Measurements from ENCODE around the gene GPC4.

The GPC4 gene

GRCh38 chrX:133373386-133374079, 41.8 kb downstream of the GPC4 start:
- DNase-seq (ENCODE audit: low read depth), result no peak
- no peak overlapping the region for H3K4me3 ChIP-seq (ENCODE audit: low read depth, low read length)
- TF ChIP-seq CTCF (conservative IDR thresholded peaks at IDR 0.05; ENCODE audit: low read depth, low read length), result no peak

- DNase-seq (ENCODE audit: low read depth), result no peak
- TF ChIP-seq CTCF (conservative IDR thresholded peaks at IDR 0.05; ENCODE audit: low read depth, low read length), result no peak
- H3K4me3 ChIP-seq (ENCODE audit: low read depth, low read length), result no peak overlapping the region
These were observed 44.5 kb downstream of the GPC4 start for GRCh38 chrX:133370696-133371275.

- H3K4me3 ChIP-seq (ENCODE audit: low read depth, low read length), result no peak overlapping the region
- no peak for DNase-seq (ENCODE audit: low read depth)
- TF ChIP-seq CTCF (conservative IDR thresholded peaks at IDR 0.05; ENCODE audit: low read depth, low read length), result no peak
These were observed 46.2 kb downstream of the GPC4 start for GRCh38 chrX:133369065-133369464.

- TF ChIP-seq CTCF (conservative IDR thresholded peaks at IDR 0.05; ENCODE audit: low read depth, low read length), result no peak
- no peak for DNase-seq (ENCODE audit: low read depth)
- H3K4me3 ChIP-seq (ENCODE audit: low read depth, low read length), result no peak overlapping the region
These were observed 48.6 kb downstream of the GPC4 start for GRCh38 chrX:133366735-133367134.

GRCh38 chrX:133365871-133366611, 49.2 kb downstream of the GPC4 start:
- DNase-seq (ENCODE audit: low read depth), result peak; percentile 34
- TF ChIP-seq CTCF (conservative IDR thresholded peaks at IDR 0.05; ENCODE audit: low read depth, low read length), result no peak
- no peak overlapping the region for H3K4me3 ChIP-seq (ENCODE audit: low read depth, low read length)

- no peak for DNase-seq (ENCODE audit: low read depth)
- no peak overlapping the region for H3K4me3 ChIP-seq (ENCODE audit: low read depth, low read length)
- no peak for TF ChIP-seq CTCF (conservative IDR thresholded peaks at IDR 0.05; ENCODE audit: low read depth, low read length)
These were observed 50.4 kb downstream of the GPC4 start for GRCh38 chrX:133364865-133365264.

Data from choroid plexus epithelial cell (primary cell).